ENCODE measurements around the gene ARHGEF40.

ARHGEF40 gene

DNA sequence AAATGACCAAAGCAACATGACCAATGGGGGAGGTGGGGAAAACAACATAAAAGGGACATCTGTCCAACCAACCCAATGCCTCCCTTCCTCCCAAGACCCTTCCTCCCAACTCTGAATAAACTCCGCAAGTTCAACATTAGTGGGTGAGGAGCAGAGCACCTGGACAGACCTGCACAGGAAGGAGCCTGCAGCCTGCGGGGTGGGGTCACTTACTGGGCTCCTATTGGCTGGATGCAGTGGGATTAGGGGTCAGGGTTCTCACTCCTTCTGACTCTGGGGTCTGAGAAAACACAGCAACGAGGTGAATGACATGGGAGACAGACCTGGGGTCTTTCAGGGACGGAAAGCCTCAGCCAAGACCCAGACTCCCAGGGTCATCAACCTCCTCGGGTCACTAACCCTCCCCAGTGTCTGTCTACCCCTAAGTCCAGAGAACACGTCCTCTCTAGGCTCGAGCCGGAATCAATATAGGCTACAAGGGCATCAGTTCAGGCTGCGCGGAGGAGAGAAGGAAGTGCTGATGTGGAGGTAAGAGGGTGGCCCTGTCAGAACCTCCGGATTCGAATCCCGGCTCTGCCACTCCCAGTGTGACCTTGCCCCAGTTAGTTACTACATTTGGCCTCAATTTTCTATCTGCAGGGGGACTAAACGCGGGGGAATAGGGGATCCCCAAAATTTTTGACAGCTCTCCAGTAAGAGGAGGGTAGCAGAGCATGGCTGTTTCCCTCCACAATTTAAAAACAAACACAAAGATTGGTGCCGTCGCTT, 46.1 kb upstream of the ARHGEF40 start:
- H3K9ac ChIP-seq (ENCODE audit: low read length) = no peak overlapping the region
- TF ChIP-seq, protein P1, sequence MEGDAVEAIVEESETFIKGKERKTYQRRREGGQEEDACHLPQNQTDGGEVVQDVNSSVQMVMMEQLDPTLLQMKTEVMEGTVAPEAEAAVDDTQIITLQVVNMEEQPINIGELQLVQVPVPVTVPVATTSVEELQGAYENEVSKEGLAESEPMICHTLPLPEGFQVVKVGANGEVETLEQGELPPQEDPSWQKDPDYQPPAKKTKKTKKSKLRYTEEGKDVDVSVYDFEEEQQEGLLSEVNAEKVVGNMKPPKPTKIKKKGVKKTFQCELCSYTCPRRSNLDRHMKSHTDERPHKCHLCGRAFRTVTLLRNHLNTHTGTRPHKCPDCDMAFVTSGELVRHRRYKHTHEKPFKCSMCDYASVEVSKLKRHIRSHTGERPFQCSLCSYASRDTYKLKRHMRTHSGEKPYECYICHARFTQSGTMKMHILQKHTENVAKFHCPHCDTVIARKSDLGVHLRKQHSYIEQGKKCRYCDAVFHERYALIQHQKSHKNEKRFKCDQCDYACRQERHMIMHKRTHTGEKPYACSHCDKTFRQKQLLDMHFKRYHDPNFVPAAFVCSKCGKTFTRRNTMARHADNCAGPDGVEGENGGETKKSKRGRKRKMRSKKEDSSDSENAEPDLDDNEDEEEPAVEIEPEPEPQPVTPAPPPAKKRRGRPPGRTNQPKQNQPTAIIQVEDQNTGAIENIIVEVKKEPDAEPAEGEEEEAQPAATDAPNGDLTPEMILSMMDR (IDR thresholded peaks at IDR 0.05; ENCODE audit: low read depth, low read length) = no peak
- no peak for TF ChIP-seq EZH2phosphoT487 (IDR thresholded peaks at IDR 0.05; ENCODE audit: low read depth)
- H3K27ac ChIP-seq (ENCODE audit: low read length) = no peak overlapping the region
- no peaks in the 10 kb centered on the region for H4K20me1 ChIP-seq (ENCODE audit: insufficient read depth, low read length)
- no peak overlapping the region for H2AFZ ChIP-seq (ENCODE audit: low read depth, low read length)
- no peak overlapping the region for H3K4me2 ChIP-seq (ENCODE audit: low read length)
- H3K36me3 ChIP-seq (replicated peaks; ENCODE audit: low read depth, low read length) = no peaks in the 10 kb centered on the region
- no peak overlapping the region for H3K4me3 ChIP-seq (ENCODE audit: low read length)
- no peaks in the 10 kb centered on the region for H3K79me2 ChIP-seq (ENCODE audit: low read length)
- H3K4me1 ChIP-seq (ENCODE audit: low read length) = no peaks in the 10 kb centered on the region
- peaks cover 23% of the 10 kb centered on the region for H3K27me3 ChIP-seq (ENCODE audit: low read depth, low read length)
- H3K9me3 ChIP-seq (ENCODE audit: insufficient read depth, low read length) = no peaks in the 10 kb centered on the region

DNA sequence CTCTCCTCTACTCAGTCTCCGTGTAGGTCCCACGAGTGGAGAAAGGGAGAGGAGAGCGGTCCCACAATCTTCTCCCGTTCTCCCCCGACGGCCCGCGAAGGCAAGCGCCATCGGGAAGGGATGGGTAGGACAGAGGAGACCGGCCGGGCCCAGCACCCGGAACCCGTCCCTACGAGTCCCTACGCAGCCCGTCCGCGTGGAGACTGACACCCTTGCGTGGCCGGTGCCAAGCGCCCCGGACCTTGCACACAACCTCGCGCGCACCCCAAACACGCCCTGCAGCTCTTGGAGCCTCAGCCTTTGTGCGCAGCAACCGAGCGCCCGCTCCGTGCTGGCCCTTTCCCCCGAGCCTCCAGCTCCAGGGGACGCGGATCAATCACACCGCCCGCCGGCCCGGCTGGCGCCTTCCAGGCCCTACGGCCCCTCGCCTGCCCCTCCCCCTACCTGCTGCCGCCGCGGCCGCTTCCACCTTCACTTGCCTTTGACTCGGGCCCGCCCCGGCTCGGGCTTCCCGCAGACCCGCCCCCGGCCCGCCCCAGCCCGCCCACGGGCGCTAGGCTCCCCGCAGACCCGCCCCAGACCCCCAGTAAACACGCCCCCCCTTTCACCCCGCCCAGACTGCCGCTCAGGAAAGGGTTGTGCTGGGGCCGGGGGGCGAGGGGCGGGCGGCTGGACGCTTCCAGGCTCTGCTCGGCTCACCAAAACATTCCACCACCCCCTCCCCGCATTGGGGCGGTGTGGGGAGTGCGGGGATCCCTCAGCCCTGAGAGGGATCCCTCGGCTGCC, 45.3 kb upstream of the ARHGEF40 start, which contains the start of gene NDRG2:
TSS of gene NDRG2 (minus strand) at position 477 of the 786 bp plus-strand sequence. CDS start 1,746 bp downstream, outside the sequence.
- Histone ChIP-seq H3K27ac (ENCODE audit: low read length) (no peak within 1 kb of the TSS), H3K4me3 (ENCODE audit: low read length) (no peak within 1 kb of the TSS), H3K36me3 (replicated peaks; ENCODE audit: low read depth, low read length) (no peaks in the 10 kb centered on the region), H2AFZ (ENCODE audit: low read depth, low read length) (no peak within 1 kb of the TSS), H3K9me3 (ENCODE audit: insufficient read depth, low read length) (no peaks in the 10 kb centered on the region), H3K9ac (ENCODE audit: low read length) (no peak within 1 kb of the TSS), H3K4me1 (ENCODE audit: low read length) (no peaks in the 10 kb centered on the region), H3K79me2 (ENCODE audit: low read length) (no peaks in the 10 kb centered on the region), H4K20me1 (ENCODE audit: insufficient read depth, low read length) (no peaks in the 10 kb centered on the region), H3K4me2 (ENCODE audit: low read length) (no peak within 1 kb of the TSS), H3K27me3 (ENCODE audit: low read depth, low read length) (peaks cover 20% of the 10 kb centered on the region)
- TF ChIP-seq, protein P1 (IDR thresholded peaks at IDR 0.05; ENCODE audit: low read depth, low read length) = no peak
- TF ChIP-seq EZH2phosphoT487 (IDR thresholded peaks at IDR 0.05; ENCODE audit: low read depth) = no peak

DNA sequence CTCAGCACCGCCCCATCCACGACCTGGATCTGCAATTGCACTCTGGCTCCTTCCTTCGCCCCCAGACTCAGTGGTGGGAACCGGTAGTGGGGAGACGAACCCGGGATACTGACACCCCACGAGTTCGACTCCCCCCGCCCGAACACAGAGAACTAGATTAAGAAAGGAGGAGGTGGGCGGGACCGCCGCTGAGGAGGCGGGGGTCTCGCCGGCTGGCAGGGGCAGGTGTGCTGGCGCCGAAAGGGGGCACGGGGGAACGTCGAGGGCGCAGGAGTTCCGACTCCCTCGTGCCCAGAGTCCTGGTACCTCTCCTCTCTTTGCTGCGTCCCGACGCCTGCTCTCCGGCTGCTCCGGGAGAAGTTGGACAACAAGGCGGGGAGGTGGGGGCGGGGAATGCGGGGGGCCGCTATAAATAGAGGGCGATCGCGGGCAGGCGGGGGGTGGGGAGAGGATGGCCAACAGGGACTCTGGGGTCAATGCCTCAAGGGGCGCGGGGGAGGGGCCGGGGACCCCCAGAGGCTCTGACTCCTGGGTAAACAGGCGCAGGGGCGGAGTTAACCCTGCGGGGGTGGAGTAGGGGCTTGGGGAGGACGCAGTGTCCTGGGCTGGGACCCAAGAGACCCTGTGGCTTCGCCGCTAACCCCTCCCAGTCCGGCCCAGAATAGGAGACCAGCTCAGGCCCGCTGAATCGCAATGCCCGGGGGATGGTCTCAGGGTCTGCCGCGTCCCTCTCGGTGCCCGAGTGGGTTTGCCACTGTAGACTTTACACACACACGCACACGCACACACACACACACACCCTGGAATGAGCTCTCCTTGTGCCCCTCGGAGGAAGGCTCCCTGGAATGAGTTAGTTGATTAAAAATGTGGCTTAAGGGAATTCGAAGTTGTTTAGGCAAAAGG, 44.5 kb upstream of the ARHGEF40 start:
- Histone ChIP-seq H4K20me1 (ENCODE audit: insufficient read depth, low read length) (no peaks in the 10 kb centered on the region), H3K9me3 (ENCODE audit: insufficient read depth, low read length) (no peaks in the 10 kb centered on the region), H3K4me1 (ENCODE audit: low read length) (no peaks in the 10 kb centered on the region), H3K9ac (ENCODE audit: low read length) (no peak overlapping the region), H3K4me3 (ENCODE audit: low read length) (no peak overlapping the region), H3K27ac (ENCODE audit: low read length) (no peak overlapping the region), H2AFZ (ENCODE audit: low read depth, low read length) (no peak overlapping the region), H3K4me2 (ENCODE audit: low read length) (no peak overlapping the region), H3K79me2 (ENCODE audit: low read length) (no peaks in the 10 kb centered on the region), H3K27me3 (ENCODE audit: low read depth, low read length) (peaks cover 20% of the 10 kb centered on the region), H3K36me3 (replicated peaks; ENCODE audit: low read depth, low read length) (no peaks in the 10 kb centered on the region)
- TF ChIP-seq, protein P1 (IDR thresholded peaks at IDR 0.05; ENCODE audit: low read depth, low read length) = no peak
- TF ChIP-seq EZH2phosphoT487 (IDR thresholded peaks at IDR 0.05; ENCODE audit: low read depth) = no peak
